ENCODE results near the gene STRN4. TPM values are rescaled to one million over a fixed set of nuclear protein-coding genes. Genes with fewer than 3 reads are reported as not detected.

Gene STRN4
- total and polyA plus RNA-seq, 9 of the 15 experiments (the other 6 are each of a cell fraction or from before 2014, with no cell fraction given) = 0.62 to 83.7 (median 36.9) TPM

DNA sequence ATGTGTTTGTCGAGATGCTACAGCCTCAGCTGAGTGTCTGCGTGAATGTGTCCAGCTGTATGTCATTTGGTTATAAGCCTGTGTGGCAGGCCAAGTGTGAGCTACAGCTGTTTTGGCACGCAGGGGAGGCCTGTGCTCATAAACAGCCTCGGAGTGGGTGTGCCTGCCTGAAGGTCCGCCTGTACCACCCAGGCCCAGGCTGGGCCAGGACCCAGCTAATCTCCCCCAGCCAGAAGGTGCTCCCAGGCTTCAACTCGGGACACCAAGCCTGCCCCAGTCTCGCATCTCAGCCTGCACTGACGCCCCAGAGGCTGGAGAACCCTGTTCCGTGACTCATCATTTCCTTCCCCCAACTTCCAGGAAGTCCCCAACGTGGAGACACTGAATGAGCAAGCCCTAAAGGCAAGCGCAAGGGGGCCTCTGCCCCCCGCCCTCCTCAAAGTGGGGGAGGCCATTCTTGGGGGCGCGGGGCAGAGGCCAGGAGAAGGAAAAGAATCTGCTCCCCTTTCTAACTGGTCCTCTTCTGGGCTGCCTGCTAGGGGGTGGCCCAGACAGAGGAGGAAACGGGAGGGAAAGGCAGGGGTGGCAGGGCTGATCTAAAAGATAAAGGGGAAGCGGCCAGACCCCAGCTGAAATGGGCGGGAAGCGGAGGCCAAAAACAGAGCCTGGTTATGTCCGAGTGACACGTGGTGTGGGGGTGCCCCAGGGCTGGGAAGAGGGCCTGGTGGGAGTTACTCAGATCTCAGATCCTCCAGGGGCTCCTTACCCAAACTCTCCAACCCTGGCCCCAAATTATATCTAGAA, 40.2 kb upstream of the STRN4 start (continued):
- TF ChIP-seq STAT5B (CRISPR knock-in tag; IDR thresholded peaks at IDR 0.05) (no peak), TRIM24 (IDR thresholded peaks at IDR 0.05) (peak; percentile 57 to 60; a peak in 2 of 4 replicates), MTA2 (IDR thresholded peaks at IDR 0.05; ENCODE audit: low read depth) (peak; percentile 60), STAG1 (CRISPR knock-in tag; IDR thresholded peaks at IDR 0.05; ENCODE audit: borderline replicate concordance) (no peak), NBN (IDR thresholded peaks at IDR 0.05; ENCODE audit: low read depth) (peak; percentile 71), RB1 (IDR thresholded peaks at IDR 0.05; ENCODE audit: low read depth) (peak; percentile 53; the same call in 1 of the 2 replicates), KLF13 (tag; IDR thresholded peaks at IDR 0.05; ENCODE audit: borderline replicate concordance, low read depth) (peak; percentile 55; the same call in 1 of the 2 replicates), ZNF124 (CRISPR knock-in tag; IDR thresholded peaks at IDR 0.05) (no peak), XRCC3 (IDR thresholded peaks at IDR 0.05) (no peak), SMARCC2 (IDR thresholded peaks at IDR 0.05; ENCODE audit: low read depth) (peak; percentile 85), ZNF586 (CRISPR knock-in tag; conservative IDR thresholded peaks at IDR 0.05) (no peak), CHD2 (IDR thresholded peaks at IDR 0.05; ENCODE audit: low read depth, low read length) (no peak), ZNF507 (tag; conservative IDR thresholded peaks at IDR 0.05) (no peak), SP1 (CRISPR knock-in tag; IDR thresholded peaks at IDR 0.05) (peak; percentile 52), SNIP1 (IDR thresholded peaks at IDR 0.05; ENCODE audit: low read depth) (no peak), SREBF2 (CRISPR knock-in tag; IDR thresholded peaks at IDR 0.05) (no peak), HDAC8 (tag; IDR thresholded peaks at IDR 0.05) (no peak), MYNN (IDR thresholded peaks at IDR 0.05) (peak; percentile 89), MYNN (CRISPR knock-in tag; IDR thresholded peaks at IDR 0.05) (no peak), POLR3G (IDR thresholded peaks at IDR 0.05; ENCODE audit: extremely low read depth, insufficient read length, insufficient replicate concordance) (no peak), CHD1 (IDR thresholded peaks at IDR 0.05; ENCODE audit: low read length) (no peak), SRSF3 (IDR thresholded peaks at IDR 0.05; ENCODE audit: insufficient read depth, low read length) (no peak)
- TF ChIP-seq, protein P1, sequence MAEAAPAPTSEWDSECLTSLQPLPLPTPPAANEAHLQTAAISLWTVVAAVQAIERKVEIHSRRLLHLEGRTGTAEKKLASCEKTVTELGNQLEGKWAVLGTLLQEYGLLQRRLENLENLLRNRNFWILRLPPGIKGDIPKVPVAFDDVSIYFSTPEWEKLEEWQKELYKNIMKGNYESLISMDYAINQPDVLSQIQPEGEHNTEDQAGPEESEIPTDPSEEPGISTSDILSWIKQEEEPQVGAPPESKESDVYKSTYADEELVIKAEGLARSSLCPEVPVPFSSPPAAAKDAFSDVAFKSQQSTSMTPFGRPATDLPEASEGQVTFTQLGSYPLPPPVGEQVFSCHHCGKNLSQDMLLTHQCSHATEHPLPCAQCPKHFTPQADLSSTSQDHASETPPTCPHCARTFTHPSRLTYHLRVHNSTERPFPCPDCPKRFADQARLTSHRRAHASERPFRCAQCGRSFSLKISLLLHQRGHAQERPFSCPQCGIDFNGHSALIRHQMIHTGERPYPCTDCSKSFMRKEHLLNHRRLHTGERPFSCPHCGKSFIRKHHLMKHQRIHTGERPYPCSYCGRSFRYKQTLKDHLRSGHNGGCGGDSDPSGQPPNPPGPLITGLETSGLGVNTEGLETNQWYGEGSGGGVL (CRISPR knock-in tag; IDR thresholded peaks at IDR 0.05) = no peak
- TF ChIP-seq, protein P2, sequence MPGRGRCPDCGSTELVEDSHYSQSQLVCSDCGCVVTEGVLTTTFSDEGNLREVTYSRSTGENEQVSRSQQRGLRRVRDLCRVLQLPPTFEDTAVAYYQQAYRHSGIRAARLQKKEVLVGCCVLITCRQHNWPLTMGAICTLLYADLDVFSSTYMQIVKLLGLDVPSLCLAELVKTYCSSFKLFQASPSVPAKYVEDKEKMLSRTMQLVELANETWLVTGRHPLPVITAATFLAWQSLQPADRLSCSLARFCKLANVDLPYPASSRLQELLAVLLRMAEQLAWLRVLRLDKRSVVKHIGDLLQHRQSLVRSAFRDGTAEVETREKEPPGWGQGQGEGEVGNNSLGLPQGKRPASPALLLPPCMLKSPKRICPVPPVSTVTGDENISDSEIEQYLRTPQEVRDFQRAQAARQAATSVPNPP (IDR thresholded peaks at IDR 0.05; ENCODE audit: borderline replicate concordance, insufficient read depth, insufficient read length) = no peak
- TF ChIP-seq, protein P3, sequence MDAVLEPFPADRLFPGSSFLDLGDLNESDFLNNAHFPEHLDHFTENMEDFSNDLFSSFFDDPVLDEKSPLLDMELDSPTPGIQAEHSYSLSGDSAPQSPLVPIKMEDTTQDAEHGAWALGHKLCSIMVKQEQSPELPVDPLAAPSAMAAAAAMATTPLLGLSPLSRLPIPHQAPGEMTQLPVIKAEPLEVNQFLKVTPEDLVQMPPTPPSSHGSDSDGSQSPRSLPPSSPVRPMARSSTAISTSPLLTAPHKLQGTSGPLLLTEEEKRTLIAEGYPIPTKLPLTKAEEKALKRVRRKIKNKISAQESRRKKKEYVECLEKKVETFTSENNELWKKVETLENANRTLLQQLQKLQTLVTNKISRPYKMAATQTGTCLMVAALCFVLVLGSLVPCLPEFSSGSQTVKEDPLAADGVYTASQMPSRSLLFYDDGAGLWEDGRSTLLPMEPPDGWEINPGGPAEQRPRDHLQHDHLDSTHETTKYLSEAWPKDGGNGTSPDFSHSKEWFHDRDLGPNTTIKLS (IDR thresholded peaks at IDR 0.05; ENCODE audit: borderline replicate concordance, low read depth) = peak; percentile 75; the same call in 1 of the 2 replicates
- TF ChIP-seq, protein P4, sequence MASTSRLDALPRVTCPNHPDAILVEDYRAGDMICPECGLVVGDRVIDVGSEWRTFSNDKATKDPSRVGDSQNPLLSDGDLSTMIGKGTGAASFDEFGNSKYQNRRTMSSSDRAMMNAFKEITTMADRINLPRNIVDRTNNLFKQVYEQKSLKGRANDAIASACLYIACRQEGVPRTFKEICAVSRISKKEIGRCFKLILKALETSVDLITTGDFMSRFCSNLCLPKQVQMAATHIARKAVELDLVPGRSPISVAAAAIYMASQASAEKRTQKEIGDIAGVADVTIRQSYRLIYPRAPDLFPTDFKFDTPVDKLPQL (IDR thresholded peaks at IDR 0.05; ENCODE audit: extremely low read depth, insufficient read length) = no peak
